H1 (cell line): ENCODE data around the gene ALKAL2. TPM values are rescaled to one million over a fixed set of nuclear protein-coding genes. Genes with fewer than 3 reads are reported as not detected.

Experiments
- ASH2L ChIP-seq: fragments of 200-600, 300-600 bp; sonication (generic); IDR thresholded peaks from one replicate; pipeline ENCODE4 v1.7.1; 2017; ENCODE audit warnings: low read length
- CBX5 ChIP-seq: fragments of 300-800, 300-1000 bp; sonication (generic); IDR thresholded peaks from 2 replicates; pipeline ENCODE4 v1.7.1; 2016; ENCODE audit warnings: antibody characterized with exemption, low read length, low read depth
- CHD2 ChIP-seq: IDR thresholded peaks from 2 replicates; pipeline ENCODE4 v1.6.1; 2012; ENCODE audit warnings: low read length, improper control_type of control experiment
- KDM5A ChIP-seq: fragments of 200-600 bp; IDR thresholded peaks from 2 replicates; pipeline ENCODE4 v1.7.1; 2012; ENCODE audit warnings: mild to moderate bottlenecking, low read length, inconsistent platforms, mixed read lengths
- SAP30 ChIP-seq: fragments of 300-600 bp; sonication (generic); IDR thresholded peaks from 2 replicates; pipeline ENCODE4 v1.7.1; 2012; ENCODE audit warnings: low read length, moderate library complexity, mild to moderate bottlenecking, inconsistent platforms; ENCODE audit not compliant: insufficient read depth, insufficient replicate concordance
- SIN3A ChIP-seq, 2 experiments: IDR thresholded peaks in 1 of 2; conservative IDR thresholded peaks in 1 of 2; 2 replicates each; pipeline ENCODE4 v1.6.1; 2011 to 2012; ENCODE audit warnings: low read length in 2 of 2, improper control_type of control experiment in 1 of 2, low read depth in 1 of 2, mild to moderate bottlenecking in 1 of 2
- polyA plus RNA-seq, 7 experiments: library from polyadenylated mRNA; depleted of rRNA in 3 of 7; stranded (reverse) in 5 of 7; unstranded in 2 of 7; fragments of >200 nt in 5 of 7; fragments of 200-250 nt in 2 of 7; gene quantifications; 1 replicate in 5 of 7; 2 replicates in 1 of 7; 4 replicates in 1 of 7; pipeline versions ENCODE4 v1.2.1 to v1.2.3, GENCODE V29; 2011 to 2013; ENCODE audit warnings: missing spikeins in 2 of 7, mixed read lengths in 2 of 7
- total RNA-seq: library from RNA; stranded (reverse); fragmentation: NEBNext Ultra II Directional; extraction: Animal tissue kit (Norgen Biotek cat#: 25700); gene quantifications from 2 replicates; pipeline ENCODE4 v1.2.1, GENCODE V29; 2021

Gene ALKAL2
- total and polyA plus RNA-seq, 2 of the 8 experiments (the other 6 are each of a cell fraction or from before 2014, with no cell fraction given), result 4.6 to 11.5 TPM

- no peak for TF ChIP-seq ASH2L
- TF ChIP-seq SAP30, result no peak
- TF ChIP-seq CBX5, result no peak
- no peak for TF ChIP-seq KDM5A
- no peak for TF ChIP-seq SIN3A (conservative IDR thresholded peaks at IDR 0.05 in 1 of 2, IDR thresholded peaks at IDR 0.05 in 1 of 2; ENCODE audit: low read depth in 1 of 2, low read length in 2 of 2)
- no peak for TF ChIP-seq CHD2
- TF ChIP-seq, all 59 proteins: peak for 0
Measured at GRCh38 chr2:313991-314390, 26.1 kb upstream of the ALKAL2 start (continued).
